Panc1 (cell line): ENCODE measurements around the gene IDUA. TPM values are rescaled to one million over a fixed set of nuclear protein-coding genes. Genes with fewer than 3 reads are reported as not detected.

Source experiments
- ATAC-seq: fragments of 200-7000 bp; cut with Tn5 transposase; 2 replicates; pipeline ENCODE4 v1.9.1; 2020; ENCODE audit warnings: mild to moderate bottlenecking, moderate library complexity
- BruUV-seq: library from RNA; stranded (reverse); fragments of 400-500 nt; replicated peaks from 2 replicates; lab custom pipeline; 2021; lab: Mats Ljungman, UMichigan
- CTCF ChIA-PET: fragments of 300-600 bp; sonication (Branson Sonifier 250); formaldehyde crosslinking; loops from one replicate; lab custom pipeline; 2022; ENCODE audit warnings: antibody characterized with exemption; lab: Charles Lee
- POLR2A ChIA-PET: fragments of 300-600 bp; sonication (Branson Sonifier 250); formaldehyde crosslinking; loops from one replicate; lab custom pipeline; 2022; ENCODE audit warnings: antibody characterized with exemption; lab: Charles Lee
- DNase-seq: peaks from one replicate; pipeline ENCODE4 v3.0.0-alpha.2; 2010; ENCODE audit warnings: low read depth, low spot score
- H3K27ac ChIP-seq: 2 replicates; pipeline ENCODE4 v1.5.1; 2011; ENCODE audit warnings: mild to moderate bottlenecking, low read length, inconsistent platforms
- H3K27me3 ChIP-seq: fragments of 200-500 bp; sonication (Bioruptor generic); 2 replicates; pipeline ENCODE4 v1.6.0; 2014; ENCODE audit warnings: low read length, inconsistent platforms; ENCODE audit not compliant: control insufficient read depth, insufficient read depth
- H3K36me3 ChIP-seq: fragments of 200-500 bp; sonication (Bioruptor generic); 2 replicates; pipeline ENCODE4 v1.5.1; 2014; ENCODE audit warnings: inconsistent platforms, mild to moderate bottlenecking, low read length, moderate library complexity; ENCODE audit not compliant: control insufficient read depth, insufficient read depth
- H3K4me1 ChIP-seq: 2 replicates; pipeline ENCODE4 v1.5.1; 2011; ENCODE audit warnings: inconsistent platforms, mild to moderate bottlenecking, low read length, moderate library complexity; ENCODE audit not compliant: control insufficient read depth, insufficient read depth
- H3K4me3 ChIP-seq, 2 experiments: 2 replicates each; pipeline ENCODE4 v1.5.1; 2011 to 2012; ENCODE audit warnings: low read depth in 2 of 2, low read length in 2 of 2, mild to moderate bottlenecking in 2 of 2, inconsistent platforms in 1 of 2, moderate library complexity in 1 of 2
- H3K9me3 ChIP-seq: fragments of 200-500 bp; sonication (Bioruptor generic); 2 replicates; pipeline ENCODE4 v1.5.1; 2014; ENCODE audit warnings: low read depth, mild to moderate bottlenecking, inconsistent platforms, low read length, moderate library complexity; ENCODE audit not compliant: control insufficient read depth, insufficient read depth
- POLR2AphosphoS5 ChIP-seq: IDR thresholded peaks from 2 replicates; pipeline ENCODE4 v1.6.1; 2012; ENCODE audit warnings: mild to moderate bottlenecking, low read depth, low read length, moderate library complexity
- SIN3A ChIP-seq: IDR thresholded peaks from 2 replicates; pipeline ENCODE4 v1.6.1; 2012; ENCODE audit warnings: low read depth, mild to moderate bottlenecking, low read length, moderate library complexity, borderline replicate concordance; ENCODE audit not compliant: insufficient read depth
- TCF7L2 ChIP-seq: IDR thresholded peaks from 2 replicates; pipeline ENCODE4 v1.6.1; 2011; ENCODE audit warnings: mild to moderate bottlenecking, low read depth, low read length, inconsistent platforms
- in situ Hi-C: cut with HindIII; loops from 2 replicates; pipeline ENCODE4 v1.10.0; 2016; ENCODE audit warnings: low sequenced_read_pairs, low pct_unique_long_range_greater_than_20kb
- intact Hi-C: fragments of 100-400 bp; cut with micrococcal nuclease; formaldehyde crosslinking; loops from one replicate; pipeline ENCODE4 v1.10.0; 2022; ENCODE audit not compliant: unreplicated experiment
- total RNA-seq: library from RNA; stranded (reverse); gene quantifications from one replicate; pipeline ENCODE4 v1.2.1, GENCODE V29; 2021; ENCODE audit not compliant: unreplicated experiment
- TF ChIP-seq, protein P1 (sequence below), 2 experiments: IDR thresholded peaks; 2 replicates each; pipeline ENCODE4 v1.6.1; 2011 to 2012; ENCODE audit warnings: low read depth in 2 of 2, control low read depth in 1 of 2, low read length in 1 of 2, mild to moderate bottlenecking in 1 of 2, moderate library complexity in 1 of 2; ENCODE audit not compliant: insufficient read depth in 1 of 2
- TF ChIP-seq, protein P2 (sequence below): fragments of 450-650 bp; IDR thresholded peaks from 2 replicates; pipeline ENCODE4 v1.5.1; 2017; ENCODE audit warnings: mild to moderate bottlenecking

The IDUA gene
- total RNA-seq, 1 experiment from 2014 or later: 30.6 TPM

DNA sequence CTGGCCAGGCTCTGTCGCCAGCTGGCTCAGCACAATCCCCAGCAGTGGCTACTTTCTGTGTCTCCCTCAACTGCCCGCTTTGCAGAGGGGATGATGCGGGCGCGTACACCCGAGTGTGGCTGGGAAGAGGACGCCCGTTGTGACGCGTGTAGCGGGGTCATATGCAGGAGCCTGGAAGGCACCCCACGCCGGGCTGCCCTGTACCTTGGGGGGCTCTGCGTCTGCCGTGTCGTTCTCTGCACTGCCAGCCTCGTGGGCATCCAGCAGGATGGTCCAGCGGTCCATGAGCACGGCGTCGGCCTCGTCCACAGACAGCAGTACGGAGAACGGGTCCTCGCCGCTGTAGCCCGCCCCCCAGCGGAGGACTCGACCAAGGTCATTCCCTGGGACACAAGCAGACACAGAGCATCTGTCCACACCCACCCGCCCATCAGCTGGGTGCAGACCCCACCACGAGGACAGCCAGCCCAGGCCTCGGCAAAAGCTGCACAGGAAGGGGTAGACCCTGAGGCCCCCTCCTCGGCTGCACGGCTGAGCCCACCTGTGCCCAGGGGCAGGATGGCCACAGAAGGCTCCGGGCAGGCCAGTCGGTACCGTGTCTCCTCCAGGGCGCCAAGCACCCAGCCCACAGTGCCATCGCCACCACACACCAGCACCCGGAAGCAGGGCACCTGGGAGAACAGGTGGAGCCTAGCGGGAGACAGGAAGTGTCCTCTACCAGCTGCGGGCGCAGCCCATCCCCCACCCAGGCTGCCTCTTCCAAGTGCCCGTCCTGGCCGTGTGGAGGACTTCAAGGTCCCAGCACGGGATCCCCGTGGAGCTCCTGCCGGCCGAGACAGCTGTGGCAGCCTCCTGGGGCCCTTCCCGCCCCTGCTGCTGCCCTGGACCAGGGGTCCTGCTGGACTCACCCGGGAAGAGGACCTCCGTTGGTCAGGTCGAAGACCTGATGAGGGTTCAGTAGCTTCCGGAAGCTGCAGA is 24.3 kb upstream of the IDUA start:
- ChIA-PET CTCF (interaction anchor here (0.6 kb wide), 1 partner anchor 76 kb away, joined by 3 read pairs; no protein-coding TSS in a partner anchor), POLR2A (no interaction called here)
- in situ Hi-C loops: no loop called here
- BruUV-seq: no TSS peak
- TF ChIP-seq, protein P1, sequence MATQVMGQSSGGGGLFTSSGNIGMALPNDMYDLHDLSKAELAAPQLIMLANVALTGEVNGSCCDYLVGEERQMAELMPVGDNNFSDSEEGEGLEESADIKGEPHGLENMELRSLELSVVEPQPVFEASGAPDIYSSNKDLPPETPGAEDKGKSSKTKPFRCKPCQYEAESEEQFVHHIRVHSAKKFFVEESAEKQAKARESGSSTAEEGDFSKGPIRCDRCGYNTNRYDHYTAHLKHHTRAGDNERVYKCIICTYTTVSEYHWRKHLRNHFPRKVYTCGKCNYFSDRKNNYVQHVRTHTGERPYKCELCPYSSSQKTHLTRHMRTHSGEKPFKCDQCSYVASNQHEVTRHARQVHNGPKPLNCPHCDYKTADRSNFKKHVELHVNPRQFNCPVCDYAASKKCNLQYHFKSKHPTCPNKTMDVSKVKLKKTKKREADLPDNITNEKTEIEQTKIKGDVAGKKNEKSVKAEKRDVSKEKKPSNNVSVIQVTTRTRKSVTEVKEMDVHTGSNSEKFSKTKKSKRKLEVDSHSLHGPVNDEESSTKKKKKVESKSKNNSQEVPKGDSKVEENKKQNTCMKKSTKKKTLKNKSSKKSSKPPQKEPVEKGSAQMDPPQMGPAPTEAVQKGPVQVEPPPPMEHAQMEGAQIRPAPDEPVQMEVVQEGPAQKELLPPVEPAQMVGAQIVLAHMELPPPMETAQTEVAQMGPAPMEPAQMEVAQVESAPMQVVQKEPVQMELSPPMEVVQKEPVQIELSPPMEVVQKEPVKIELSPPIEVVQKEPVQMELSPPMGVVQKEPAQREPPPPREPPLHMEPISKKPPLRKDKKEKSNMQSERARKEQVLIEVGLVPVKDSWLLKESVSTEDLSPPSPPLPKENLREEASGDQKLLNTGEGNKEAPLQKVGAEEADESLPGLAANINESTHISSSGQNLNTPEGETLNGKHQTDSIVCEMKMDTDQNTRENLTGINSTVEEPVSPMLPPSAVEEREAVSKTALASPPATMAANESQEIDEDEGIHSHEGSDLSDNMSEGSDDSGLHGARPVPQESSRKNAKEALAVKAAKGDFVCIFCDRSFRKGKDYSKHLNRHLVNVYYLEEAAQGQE (IDR thresholded peaks at IDR 0.05; ENCODE audit: insufficient read depth in 1 of 2, low read depth in 2 of 2, low read length in 1 of 2): no peak
- TF ChIP-seq TCF7L2 (no peak), POLR2AphosphoS5 (no peak), SIN3A (no peak)
- TF ChIP-seq, protein P2, sequence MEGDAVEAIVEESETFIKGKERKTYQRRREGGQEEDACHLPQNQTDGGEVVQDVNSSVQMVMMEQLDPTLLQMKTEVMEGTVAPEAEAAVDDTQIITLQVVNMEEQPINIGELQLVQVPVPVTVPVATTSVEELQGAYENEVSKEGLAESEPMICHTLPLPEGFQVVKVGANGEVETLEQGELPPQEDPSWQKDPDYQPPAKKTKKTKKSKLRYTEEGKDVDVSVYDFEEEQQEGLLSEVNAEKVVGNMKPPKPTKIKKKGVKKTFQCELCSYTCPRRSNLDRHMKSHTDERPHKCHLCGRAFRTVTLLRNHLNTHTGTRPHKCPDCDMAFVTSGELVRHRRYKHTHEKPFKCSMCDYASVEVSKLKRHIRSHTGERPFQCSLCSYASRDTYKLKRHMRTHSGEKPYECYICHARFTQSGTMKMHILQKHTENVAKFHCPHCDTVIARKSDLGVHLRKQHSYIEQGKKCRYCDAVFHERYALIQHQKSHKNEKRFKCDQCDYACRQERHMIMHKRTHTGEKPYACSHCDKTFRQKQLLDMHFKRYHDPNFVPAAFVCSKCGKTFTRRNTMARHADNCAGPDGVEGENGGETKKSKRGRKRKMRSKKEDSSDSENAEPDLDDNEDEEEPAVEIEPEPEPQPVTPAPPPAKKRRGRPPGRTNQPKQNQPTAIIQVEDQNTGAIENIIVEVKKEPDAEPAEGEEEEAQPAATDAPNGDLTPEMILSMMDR: no peak
- ATAC-seq: no peak
- Histone ChIP-seq H3K27ac (no peak overlapping the region), H3K9me3 (no peaks in the 10 kb centered on the region), H3K27me3 (no peaks in the 10 kb centered on the region), H3K4me3 (no peak overlapping the region), H3K36me3 (no peaks in the 10 kb centered on the region), H3K4me1 (no peaks in the 10 kb centered on the region)
- DNase-seq: no peak
- intact Hi-C loops: no loop called here

DNA sequence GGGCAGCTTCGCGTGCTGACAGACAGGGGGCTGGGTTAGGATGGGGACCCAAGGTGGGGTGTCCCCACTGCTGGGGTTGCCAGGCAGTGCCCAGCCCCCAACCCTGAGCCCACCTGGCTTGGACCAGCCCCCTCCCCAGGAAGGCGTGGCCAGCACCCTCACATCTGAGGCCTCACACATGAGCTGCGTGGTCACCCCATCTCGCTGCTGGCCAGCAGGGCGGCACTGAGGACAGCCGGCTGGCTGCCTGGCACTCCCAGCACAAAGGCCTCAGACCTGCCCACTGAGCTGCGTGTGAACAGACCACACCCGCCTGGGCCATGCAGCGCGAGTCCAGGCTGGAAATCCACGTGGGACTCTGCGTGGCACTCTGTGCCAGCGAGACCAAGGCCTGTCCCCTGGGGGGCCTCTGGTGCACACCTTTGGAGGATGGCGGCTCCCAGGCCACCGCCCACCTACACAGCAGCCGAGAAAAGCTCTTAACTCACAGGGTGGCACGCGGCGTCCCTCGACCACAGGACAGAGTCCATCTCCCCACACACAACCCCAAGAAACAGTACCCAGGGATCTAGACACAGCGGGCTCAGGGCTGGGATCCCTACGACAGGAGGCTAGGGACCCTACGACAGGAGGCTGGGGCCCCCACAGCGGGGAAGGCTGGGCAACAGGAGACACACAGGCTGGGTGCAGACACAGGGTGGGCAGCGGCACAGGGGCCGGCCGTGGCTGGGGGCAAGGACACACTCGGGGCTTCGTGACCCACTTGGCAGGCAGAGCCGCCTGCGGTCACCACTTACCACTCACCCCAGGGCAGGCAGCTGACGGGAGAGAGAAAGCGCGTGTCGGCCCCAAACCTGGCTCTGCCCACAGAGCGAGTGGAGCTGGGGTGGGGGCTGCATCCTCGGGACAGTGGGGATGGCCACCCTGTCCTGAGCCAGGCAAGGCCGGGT is 23.3 kb upstream of the IDUA start:
- ATAC-seq: no peak
- CTCF ChIA-PET: no interaction called here

More for the DNA sequence above, 23.3 kb upstream of the IDUA start:
- DNase-seq: no peak
- POLR2A ChIA-PET: no interaction called here
- BruUV-seq: no TSS peak
- Histone ChIP-seq H3K4me1 (no peaks in the 10 kb centered on the region), H3K9me3 (no peaks in the 10 kb centered on the region), H3K27me3 (no peaks in the 10 kb centered on the region), H3K36me3 (no peaks in the 10 kb centered on the region), H3K27ac (no peak overlapping the region), H3K4me3 (no peak overlapping the region)
- intact Hi-C loops (no loop called here), in situ Hi-C loops (no loop called here)
- TF ChIP-seq, protein P2: no peak
- TF ChIP-seq, protein P1 (IDR thresholded peaks at IDR 0.05; ENCODE audit: insufficient read depth in 1 of 2, low read depth in 2 of 2, low read length in 1 of 2): no peak
- TF ChIP-seq TCF7L2 (no peak), SIN3A (no peak), POLR2AphosphoS5 (no peak)
